Epithelial cell of proximal tubule (primary cell): ENCODE data around the gene DENND2A. TPM values are rescaled to one million over a fixed set of nuclear protein-coding genes. Genes with fewer than 3 reads are reported as not detected.
"Not testable (repeated sequence)": the region's sequence is repeated elsewhere in the genome, so short reads cannot be mapped to it uniquely, and the experiment has no call there.

Source experiments
- DNase-seq: peaks from one replicate; pipeline ENCODE4 v3.0.0-alpha.2; 2011; ENCODE audit warnings: low read depth
- H3K4me3 ChIP-seq: 2 replicates; pipeline ENCODE4 v1.5.1; 2011; ENCODE audit warnings: low read depth, mild to moderate bottlenecking, low read length
- total RNA-seq: library from RNA; depleted of rRNA; stranded (reverse); fragments of >200 nt; gene quantifications from 2 replicates; pipeline ENCODE4 v1.2.3, GENCODE V29; 2015
- TF ChIP-seq, protein P1 (sequence below): conservative IDR thresholded peaks from 2 replicates; pipeline ENCODE4 v1.5.1; 2012; ENCODE audit warnings: low read depth, mild to moderate bottlenecking, low read length

DENND2A gene
- total RNA-seq, 1 donor from 2014 or later, result 27.6 TPM

DNA sequence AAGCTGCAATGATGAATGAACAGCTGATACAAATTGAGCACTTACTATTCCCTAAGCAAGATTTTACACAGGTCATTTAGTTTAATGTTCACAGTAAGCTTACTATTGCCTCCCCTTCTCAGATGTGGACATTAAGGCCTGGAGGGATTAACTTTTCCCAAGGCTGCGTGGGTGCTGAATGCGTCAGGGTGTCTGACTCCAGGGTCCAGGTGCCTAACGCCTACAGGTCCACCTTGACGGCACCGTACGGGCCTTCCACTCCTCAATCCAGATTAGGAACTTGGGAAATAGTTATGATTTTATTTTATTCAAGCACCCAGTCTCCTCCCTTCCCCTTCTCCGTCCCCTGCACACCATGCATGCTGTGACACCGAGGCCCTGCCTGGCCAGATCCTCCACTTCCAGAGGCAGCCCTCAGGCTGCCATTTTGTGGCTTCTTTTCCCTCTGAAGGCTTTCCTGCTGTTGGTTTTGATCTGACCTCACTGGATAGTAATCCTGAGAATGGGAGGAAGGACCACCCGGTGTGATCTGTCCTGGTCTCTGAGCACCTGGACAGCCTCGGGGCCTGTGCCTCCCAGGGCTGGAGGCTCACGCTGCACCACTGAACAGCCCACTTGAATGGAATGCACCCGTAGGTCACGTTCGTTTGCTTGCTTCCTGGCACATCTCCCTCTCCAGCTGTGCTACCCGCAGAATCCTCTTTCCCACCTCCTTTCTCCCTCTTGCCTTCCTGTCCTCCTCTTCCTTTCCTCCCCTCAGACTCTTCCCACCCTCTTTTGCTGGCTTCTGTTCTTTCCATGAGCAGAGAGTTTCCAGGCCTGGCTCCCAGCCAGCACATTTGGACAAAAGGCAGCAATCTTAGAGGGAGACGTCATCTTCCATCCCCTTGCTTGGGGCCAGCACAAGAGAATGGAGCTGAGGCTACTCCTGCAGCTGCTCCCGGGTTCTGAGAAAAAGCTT, 14.4 kb downstream of the DENND2A start:
- no peak for DNase-seq
- H3K4me3 ChIP-seq, result no peak overlapping the region

DNA sequence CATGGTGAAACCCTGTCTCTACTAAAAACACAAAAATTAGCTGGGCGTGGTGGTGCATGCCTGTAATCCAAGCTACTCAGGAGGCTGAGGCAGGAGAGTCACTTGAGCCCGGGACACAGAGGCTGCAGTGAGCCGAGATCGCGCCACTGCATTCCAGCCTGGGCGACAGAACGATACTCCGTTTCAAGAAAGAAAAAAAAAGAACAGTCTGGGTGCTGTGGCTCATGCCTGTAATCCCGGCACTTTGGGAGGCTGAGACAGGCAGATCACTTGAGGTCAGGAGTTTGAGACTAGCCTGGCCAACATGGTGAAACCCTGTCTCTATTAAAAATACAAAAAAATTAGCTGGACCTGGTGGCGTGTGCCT, 15.4 kb downstream of the DENND2A start:
- not testable (repeated sequence) for H3K4me3 ChIP-seq, DNase-seq

More for the DNA sequence above, 14.4 kb downstream of the DENND2A start:
- TF ChIP-seq, protein P1, sequence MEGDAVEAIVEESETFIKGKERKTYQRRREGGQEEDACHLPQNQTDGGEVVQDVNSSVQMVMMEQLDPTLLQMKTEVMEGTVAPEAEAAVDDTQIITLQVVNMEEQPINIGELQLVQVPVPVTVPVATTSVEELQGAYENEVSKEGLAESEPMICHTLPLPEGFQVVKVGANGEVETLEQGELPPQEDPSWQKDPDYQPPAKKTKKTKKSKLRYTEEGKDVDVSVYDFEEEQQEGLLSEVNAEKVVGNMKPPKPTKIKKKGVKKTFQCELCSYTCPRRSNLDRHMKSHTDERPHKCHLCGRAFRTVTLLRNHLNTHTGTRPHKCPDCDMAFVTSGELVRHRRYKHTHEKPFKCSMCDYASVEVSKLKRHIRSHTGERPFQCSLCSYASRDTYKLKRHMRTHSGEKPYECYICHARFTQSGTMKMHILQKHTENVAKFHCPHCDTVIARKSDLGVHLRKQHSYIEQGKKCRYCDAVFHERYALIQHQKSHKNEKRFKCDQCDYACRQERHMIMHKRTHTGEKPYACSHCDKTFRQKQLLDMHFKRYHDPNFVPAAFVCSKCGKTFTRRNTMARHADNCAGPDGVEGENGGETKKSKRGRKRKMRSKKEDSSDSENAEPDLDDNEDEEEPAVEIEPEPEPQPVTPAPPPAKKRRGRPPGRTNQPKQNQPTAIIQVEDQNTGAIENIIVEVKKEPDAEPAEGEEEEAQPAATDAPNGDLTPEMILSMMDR, result no peak

DNA sequence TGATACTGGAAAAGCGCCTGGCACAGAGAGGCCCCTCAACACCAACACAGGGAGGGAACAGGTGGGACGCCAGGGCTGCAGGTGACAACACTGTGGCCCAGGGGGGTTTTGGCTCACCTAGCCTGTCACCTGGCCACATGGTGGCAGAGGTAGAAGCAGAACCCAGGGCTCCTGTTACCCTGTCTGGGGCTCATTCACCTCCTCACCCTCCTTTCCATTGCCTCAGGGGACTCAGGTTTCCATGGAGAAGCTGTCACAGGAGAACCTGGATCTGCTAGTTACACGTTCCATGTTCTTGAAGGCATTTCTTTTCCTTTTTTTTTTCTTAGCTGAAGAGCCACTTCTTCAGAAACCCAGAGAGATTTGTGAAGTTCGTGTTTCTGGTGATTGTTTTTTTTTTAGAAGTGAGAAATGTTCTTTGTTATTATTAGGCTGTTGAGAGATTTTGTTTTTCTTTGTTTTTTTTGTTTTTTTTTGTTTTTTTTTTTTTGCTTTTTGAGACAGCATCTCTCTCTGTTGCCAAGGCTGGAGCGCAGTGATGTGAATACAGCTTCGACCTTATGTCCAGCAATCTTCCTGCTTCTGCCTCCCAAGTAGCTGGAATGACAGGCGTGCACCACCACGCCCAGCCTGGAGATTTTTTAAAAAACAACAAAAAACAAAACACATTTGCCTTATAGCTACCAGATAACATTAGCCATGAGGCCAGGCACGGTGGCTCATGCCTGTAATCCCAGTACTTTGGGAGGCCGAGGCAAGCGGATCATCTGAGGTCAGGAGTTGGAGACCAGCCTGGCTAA, 16.0 kb downstream of the DENND2A start:
- TF ChIP-seq, protein P1, result no peak
- H3K4me3 ChIP-seq, result no peak overlapping the region
- DNase-seq, result no peak

- TF ChIP-seq, protein P1, result no peak
- no peak for DNase-seq
- no peak overlapping the region for H3K4me3 ChIP-seq
Measured at GRCh38 chr7:140623980-140624379, 16.6 kb downstream of the DENND2A start.

- no peak for DNase-seq
- TF ChIP-seq, protein P1, result no peak
- H3K4me3 ChIP-seq, result no peak overlapping the region
Measured at GRCh38 chr7:140621401-140622021, 19.1 kb downstream of the DENND2A start.

DNA sequence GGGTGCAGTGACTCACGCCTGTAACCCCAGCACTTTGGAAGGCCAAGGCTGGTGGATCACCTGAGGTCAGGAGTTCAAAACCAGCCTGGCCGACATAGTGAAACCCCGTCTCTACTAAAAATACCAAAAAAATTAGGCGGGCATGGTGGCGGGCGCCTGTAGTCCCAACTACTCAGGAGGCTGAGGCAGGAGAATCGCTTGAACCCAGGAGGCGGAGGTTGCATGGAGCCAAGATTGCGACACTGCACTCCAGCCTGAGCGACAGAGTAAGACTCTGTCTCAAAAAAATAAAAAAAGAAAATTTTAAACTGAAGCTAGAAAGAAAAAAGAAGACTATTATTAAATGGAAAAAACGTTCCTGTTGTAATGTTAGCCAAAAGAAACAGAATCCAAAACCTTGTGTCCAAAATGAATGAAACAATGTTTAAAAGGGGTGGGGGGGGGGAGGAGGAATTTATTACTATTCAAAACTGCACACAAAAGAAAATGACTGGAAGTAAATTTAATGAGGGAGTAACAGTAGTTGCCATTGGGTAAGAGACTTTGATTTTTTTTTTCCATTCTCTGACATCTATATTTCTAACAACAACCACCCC, 20.6 kb downstream of the DENND2A start:
- not testable (repeated sequence) for DNase-seq

DNA sequence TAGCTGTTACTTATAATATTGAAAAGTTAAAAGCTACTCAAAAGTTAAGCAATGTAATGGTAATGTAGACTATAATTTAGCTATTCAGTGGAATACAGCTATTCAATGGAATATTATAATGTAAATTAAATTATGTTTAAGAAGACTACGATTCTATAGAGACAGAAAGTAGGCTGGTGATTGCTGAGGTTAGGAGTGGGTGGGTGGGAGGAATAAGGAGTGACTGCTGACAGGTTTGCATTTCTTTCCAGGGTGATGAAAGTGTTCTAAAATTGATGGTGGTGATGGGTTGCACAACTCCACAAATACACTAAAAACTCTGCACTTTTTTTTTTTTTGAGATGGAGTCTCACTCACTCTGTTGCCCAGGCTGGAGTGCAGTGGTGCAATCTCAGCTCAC, 21.4 kb downstream of the DENND2A start:
- DNase-seq, result no peak
- H3K4me3 ChIP-seq, result no peak overlapping the region
- TF ChIP-seq, protein P1, result no peak

More for the DNA sequence above, 20.6 kb downstream of the DENND2A start:
- not testable (repeated sequence) for H3K4me3 ChIP-seq
